Measurements from ENCODE around the gene PSMD11.
A peak's percentile ranks its signal among the peaks of the same experiment; 100 is the strongest.

Gene PSMD11

GRCh38 chr17:32486701-32487472 lies 42.6 kb downstream of the PSMD11 start, which contains the start of gene CDK5R1:
Gene CDK5R1, plus strand, starts transcription at chr17:32486993. Its CDS starts 628 bp downstream, at chr17:32487621.
- peak within 1 kb of the TSS; percentile 43 for H3K4me2 ChIP-seq (ENCODE audit: low read depth, low read length, poor library complexity, severe bottlenecking)
- peak within 1 kb of the TSS; percentile 63 for H3K4me3 ChIP-seq (ENCODE audit: insufficient read depth, low read length, poor library complexity, severe bottlenecking)
- peak within 1 kb of the TSS; percentile 38; the same call in 1 of the 2 replicates for H3K27ac ChIP-seq (ENCODE audit: low read depth, low read length)
- no peaks in the 10 kb centered on the region for H4K20me1 ChIP-seq (ENCODE audit: low read depth, low read length)
- peak within 1 kb of the TSS; percentile 51 for H2AFZ ChIP-seq (ENCODE audit: low read depth, low read length, severe bottlenecking)
- H3K9ac ChIP-seq (ENCODE audit: low read length) = peak within 1 kb of the TSS; percentile 64
- TF ChIP-seq EZH2phosphoT487 (conservative IDR thresholded peaks at IDR 0.05; ENCODE audit: low read length) (no peak), CTCF (IDR thresholded peaks at IDR 0.05; ENCODE audit: insufficient read depth, low read length, poor library complexity, severe bottlenecking) (no peak)
- H3K79me2 ChIP-seq (ENCODE audit: insufficient read depth, low read length) = no peaks in the 10 kb centered on the region
- 0 out of 2 replicates have a peak, but pooled peaks cover 4% of the 10 kb centered on the region for H3K36me3 ChIP-seq (ENCODE audit: low read length)
- H3K27me3 ChIP-seq (ENCODE audit: low read length) = no peaks in the 10 kb centered on the region
- H3K9me2 ChIP-seq (replicated peaks; ENCODE audit: insufficient read depth, low read length) = no peaks in the 10 kb centered on the region
- peaks cover 22% of the 10 kb centered on the region for H3F3A ChIP-seq (ENCODE audit: insufficient read depth)
- H3K9me3 ChIP-seq (ENCODE audit: insufficient read depth, low read length) = no peaks in the 10 kb centered on the region

- Histone ChIP-seq H3K4me2 (ENCODE audit: low read depth, low read length, poor library complexity, severe bottlenecking) (peak overlapping the region; percentile 42), H3K9me2 (replicated peaks; ENCODE audit: insufficient read depth, low read length) (no peaks in the 10 kb centered on the region), H3K9ac (ENCODE audit: low read length) (peak overlapping the region; percentile 64), H3K27ac (ENCODE audit: low read depth, low read length) (no peak overlapping the region), H2AFZ (ENCODE audit: low read depth, low read length, severe bottlenecking) (no peak overlapping the region), H4K20me1 (ENCODE audit: low read depth, low read length) (no peaks in the 10 kb centered on the region), H3K79me2 (ENCODE audit: insufficient read depth, low read length) (no peaks in the 10 kb centered on the region), H3K27me3 (ENCODE audit: low read length) (no peaks in the 10 kb centered on the region), H3K9me3 (ENCODE audit: insufficient read depth, low read length) (no peaks in the 10 kb centered on the region), H3K4me3 (ENCODE audit: insufficient read depth, low read length, poor library complexity, severe bottlenecking) (peak overlapping the region; percentile 63), H3F3A (ENCODE audit: insufficient read depth) (peaks cover 22% of the 10 kb centered on the region), H3K36me3 (ENCODE audit: low read length) (no peaks in the 10 kb centered on the region)
- TF ChIP-seq EZH2phosphoT487 (conservative IDR thresholded peaks at IDR 0.05; ENCODE audit: low read length) (no peak), CTCF (IDR thresholded peaks at IDR 0.05; ENCODE audit: insufficient read depth, low read length, poor library complexity, severe bottlenecking) (no peak)
These were observed 43.3 kb downstream of the PSMD11 start for GRCh38 chr17:32487473-32488176.

GRCh38 chr17:32488177-32488542 lies 43.9 kb downstream of the PSMD11 start:
- H3K4me2 ChIP-seq (ENCODE audit: low read depth, low read length, poor library complexity, severe bottlenecking) = no peak overlapping the region
- H3K9ac ChIP-seq (ENCODE audit: low read length) = no peak overlapping the region
- no peak overlapping the region for H3K4me3 ChIP-seq (ENCODE audit: insufficient read depth, low read length, poor library complexity, severe bottlenecking)
- H3K9me2 ChIP-seq (replicated peaks; ENCODE audit: insufficient read depth, low read length) = no peaks in the 10 kb centered on the region
- H3K9me3 ChIP-seq (ENCODE audit: insufficient read depth, low read length) = no peaks in the 10 kb centered on the region
- H3K27ac ChIP-seq (ENCODE audit: low read depth, low read length) = no peak overlapping the region
- no peak for TF ChIP-seq EZH2phosphoT487 (conservative IDR thresholded peaks at IDR 0.05; ENCODE audit: low read length)
- no peaks in the 10 kb centered on the region for H3K36me3 ChIP-seq (ENCODE audit: low read length)
- H3F3A ChIP-seq (ENCODE audit: insufficient read depth) = peaks cover 17% of the 10 kb centered on the region
- H2AFZ ChIP-seq (ENCODE audit: low read depth, low read length, severe bottlenecking) = no peak overlapping the region
- no peaks in the 10 kb centered on the region for H3K27me3 ChIP-seq (ENCODE audit: low read length)
- H3K79me2 ChIP-seq (ENCODE audit: insufficient read depth, low read length) = no peaks in the 10 kb centered on the region
- H4K20me1 ChIP-seq (ENCODE audit: low read depth, low read length) = no peaks in the 10 kb centered on the region
